Measurements from ENCODE around the gene CLGN. TPM values are rescaled to one million over a fixed set of nuclear protein-coding genes. Genes with fewer than 3 reads are reported as not detected.
A peak's percentile ranks its signal among the peaks of the same experiment; 100 is the strongest.

CLGN gene
- total RNA-seq (1 to 10 TPM in 2 of 7 donors, under 1 TPM in 5; 0.12 to 6.4 (median 0.82) TPM), polyA plus RNA-seq (1 to 10 TPM in 1 of 2 donors, under 1 TPM in 1; 0.27 to 3.1 TPM)
- long read RNA-seq, donor 1, partial matches to known transcripts: 8 of 8 reads
- long read RNA-seq, donor 1, other reads (novel, unspliced or antisense): 0 of 8 reads
- long read RNA-seq, donor 2: 0 reads
- long read RNA-seq, donor 3, partial matches to known transcripts: 1 of 3 reads
- long read RNA-seq, donor 3, other reads (novel, unspliced or antisense): 0 of 3 reads

- peak within 1 kb of the TSS; percentile 49 for H3K4me3 ChIP-seq
- TF ChIP-seq CTCF (IDR thresholded peaks at IDR 0.05) (peak in 2 of 3 donors; percentile 10 to 16), POLR2A (IDR thresholded peaks at IDR 0.05) (no peak), EP300 (IDR thresholded peaks at IDR 0.05) (no peak)
- H3K9me3 ChIP-seq: no peaks in the 10 kb centered on the region
- H3K4me1 ChIP-seq (ENCODE audit: insufficient read depth): peaks cover 5% of the 10 kb centered on the region
- WGBS, 3 donors: 1% methylated on average over 56 to 73 of the region's 73 CpGs
- H3K27ac ChIP-seq: no peak within 1 kb of the TSS
- intact Hi-C loops (cut with DNase I): no loop called here
- H3K27me3 ChIP-seq: no peaks in the 10 kb centered on the region
- DNase-seq: peak; percentile 38 to 69 (median 47)
- no peaks in the 10 kb centered on the region for H3K36me3 ChIP-seq
These were observed at the start of gene CLGN for GRCh38 chr4:140427106-140427918. Gene CLGN, minus strand, starts transcription at chr4:140427648. Its CDS starts 14,570 bp downstream, at chr4:140413078.

- Histone ChIP-seq H3K4me1 (ENCODE audit: insufficient read depth) (peaks cover 2% of the 10 kb centered on the region), H3K27me3 (no peaks in the 10 kb centered on the region), H3K27ac (no peak overlapping the region), H3K4me3 (no peak overlapping the region), H3K9me3 (no peaks in the 10 kb centered on the region), H3K36me3 (no peaks in the 10 kb centered on the region)
- intact Hi-C loops (cut with DNase I): no loop called here
- TF ChIP-seq CTCF (IDR thresholded peaks at IDR 0.05) (no peak), POLR2A (IDR thresholded peaks at IDR 0.05) (no peak), EP300 (IDR thresholded peaks at IDR 0.05) (no peak)
- no peak for DNase-seq
- WGBS, 3 donors: 79 to 90% (median 84%) methylated on average over 2 of the region's 2 CpGs
These were observed 44.7 kb upstream of the CLGN start for GRCh38 chr4:140472156-140472555.

- peak in 4 of 5 donors; percentile 12 to 31 (median 20) for DNase-seq
- Histone ChIP-seq H3K27ac (no peak overlapping the region), H3K4me3 (no peak overlapping the region), H3K9me3 (no peaks in the 10 kb centered on the region), H3K36me3 (no peaks in the 10 kb centered on the region), H3K27me3 (no peaks in the 10 kb centered on the region), H3K4me1 (ENCODE audit: insufficient read depth) (peaks cover 2% of the 10 kb centered on the region)
- 25 to 46% (median 29%) methylated on average over 27 of the region's 27 CpGs for WGBS, 3 donors
- TF ChIP-seq POLR2A (IDR thresholded peaks at IDR 0.05) (no peak), CTCF (IDR thresholded peaks at IDR 0.05) (no peak), EP300 (IDR thresholded peaks at IDR 0.05) (no peak)
- intact Hi-C loops (cut with DNase I): no loop called here
These were observed 42.6 kb upstream of the CLGN start for GRCh38 chr4:140469791-140470733.

GRCh38 chr4:140466146-140466545 is 38.7 kb upstream of the CLGN start:
- Histone ChIP-seq H3K4me3 (no peak overlapping the region), H3K36me3 (no peaks in the 10 kb centered on the region), H3K4me1 (ENCODE audit: insufficient read depth) (peaks cover 2% of the 10 kb centered on the region), H3K9me3 (no peaks in the 10 kb centered on the region), H3K27me3 (no peaks in the 10 kb centered on the region), H3K27ac (no peak overlapping the region)
- DNase-seq: no peak
- intact Hi-C loops (cut with DNase I): no loop called here
- 0 to 93% (median 48%) methylated on average over 1 of the region's 1 CpG for WGBS, 3 donors
- TF ChIP-seq CTCF (IDR thresholded peaks at IDR 0.05) (no peak), POLR2A (IDR thresholded peaks at IDR 0.05) (no peak), EP300 (IDR thresholded peaks at IDR 0.05) (no peak)
